OCI-LY3 (cell line): ENCODE results near the gene LIME1.

Experiments used
- CTCF ChIP-seq: fragments of 200-600, 300-600 bp; sonication (generic); IDR thresholded peaks from 2 replicates; pipeline ENCODE4 v1.5.1; 2014; ENCODE audit warnings: antibody characterized with exemption, low read length, low read depth
- EZH2phosphoT487 ChIP-seq: fragments of 200-600 bp; shearing (Covaris generic); IDR thresholded peaks from 2 replicates; pipeline ENCODE4 v1.6.1; 2018; ENCODE audit warnings: antibody characterized with exemption, mixed run types, low read depth

DNA sequence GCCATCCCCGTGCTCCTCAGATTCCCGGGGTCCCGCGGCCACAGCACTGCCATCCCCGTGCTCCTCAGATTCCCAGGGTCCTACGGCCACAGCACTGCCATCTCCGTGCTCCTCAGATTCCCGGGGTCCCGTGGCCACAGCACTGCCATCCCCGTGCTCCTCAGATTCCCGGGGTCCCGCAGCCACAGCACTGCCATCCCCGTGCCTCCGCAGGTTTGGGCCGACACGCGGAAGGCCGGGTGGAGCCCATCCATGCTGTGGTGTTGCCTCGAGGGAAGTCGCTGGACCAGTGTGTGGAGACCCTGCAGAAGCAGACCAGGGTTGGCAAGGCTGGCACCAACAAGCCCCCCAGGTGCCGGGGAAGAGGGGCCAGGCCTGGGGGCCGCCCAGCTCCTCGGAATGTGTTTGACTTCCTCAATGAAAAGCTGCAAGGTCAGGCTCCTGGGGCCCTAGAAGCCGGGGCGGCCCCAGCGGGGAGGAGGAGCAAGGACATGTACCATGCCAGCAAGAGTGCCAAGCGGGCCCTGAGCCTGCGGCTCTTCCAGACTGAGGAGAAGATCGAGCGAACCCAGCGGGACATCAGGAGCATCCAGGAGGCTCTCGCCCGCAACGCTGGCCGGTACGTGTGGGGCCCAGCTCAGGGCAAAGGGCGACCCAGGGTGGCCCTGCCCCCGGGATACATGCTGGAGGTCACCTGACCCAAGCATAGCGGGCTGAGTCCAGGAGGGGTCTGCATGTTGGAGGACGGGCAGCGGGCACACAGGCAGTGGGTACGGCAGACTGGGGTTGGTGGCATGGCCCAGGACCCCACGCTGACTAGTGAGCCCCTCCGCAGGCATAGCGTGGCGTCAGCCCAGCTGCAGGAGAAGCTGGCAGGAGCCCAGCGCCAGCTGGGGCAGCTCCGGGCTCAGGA, 1.3 kb upstream of the LIME1 start:
- no peak for TF ChIP-seq CTCF
- no peak for TF ChIP-seq EZH2phosphoT487
